ENCODE measurements around the gene DHX9. TPM values are rescaled to one million over a fixed set of nuclear protein-coding genes. Genes with fewer than 3 reads are reported as not detected.
A peak's percentile ranks its signal among the peaks of the same experiment; 100 is the strongest.

Gene DHX9
- total and polyA plus RNA-seq, 9 of the 15 experiments (the other 6 are each of a cell fraction or from before 2014, with no cell fraction given): 100 to 409 (median 294) TPM

DNA sequence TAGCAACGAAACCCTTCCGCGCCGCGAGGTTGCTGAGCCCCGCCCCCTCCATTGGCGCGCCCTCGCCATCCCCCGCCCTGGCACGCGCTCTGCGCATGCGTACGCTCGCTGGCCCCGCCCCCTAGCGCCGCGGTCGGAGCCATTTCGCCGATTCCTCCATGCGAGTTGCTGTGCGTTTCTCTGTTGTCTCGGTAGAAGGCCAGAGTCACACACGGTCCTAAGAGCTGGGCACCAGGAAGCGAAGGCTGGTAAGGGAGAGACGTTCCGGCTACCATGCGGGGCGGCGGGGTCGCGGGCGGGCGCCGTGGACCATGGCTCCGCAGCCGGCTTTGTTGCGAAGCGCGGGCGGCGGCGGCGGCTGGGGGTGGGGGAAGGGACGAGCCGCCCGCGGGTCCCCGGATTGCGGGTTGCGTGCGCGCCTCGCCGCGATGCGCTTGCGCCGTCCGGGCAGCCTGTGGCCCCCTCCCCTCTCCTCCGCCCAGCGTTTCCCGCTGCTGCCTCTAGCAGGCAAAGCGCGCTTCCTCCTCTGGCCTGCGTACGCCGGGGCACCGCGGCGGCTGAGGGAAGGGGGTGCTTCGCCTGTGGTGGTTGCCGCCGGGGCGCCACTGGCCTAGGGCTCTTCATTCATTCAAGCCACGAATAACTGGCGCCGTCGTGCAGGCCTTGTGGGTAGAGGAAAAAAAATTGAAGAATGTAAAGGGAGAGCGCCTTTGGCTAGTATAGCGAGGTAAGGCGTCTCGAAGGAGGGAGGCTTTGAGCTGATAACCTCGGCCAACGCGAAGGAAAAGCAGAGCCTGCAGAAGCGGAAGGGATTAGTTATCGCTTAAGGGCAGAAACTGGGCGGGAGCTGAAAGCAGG is at the start of gene DHX9 (continued):
- peak; percentile 49; the same call in 1 of the 2 replicates for TF ChIP-seq CREB1 (IDR thresholded peaks at IDR 0.05)
- TF ChIP-seq CREB1 (CRISPR knock-in tag; IDR thresholded peaks at IDR 0.05): peak; percentile 49
- TF ChIP-seq, protein P1, sequence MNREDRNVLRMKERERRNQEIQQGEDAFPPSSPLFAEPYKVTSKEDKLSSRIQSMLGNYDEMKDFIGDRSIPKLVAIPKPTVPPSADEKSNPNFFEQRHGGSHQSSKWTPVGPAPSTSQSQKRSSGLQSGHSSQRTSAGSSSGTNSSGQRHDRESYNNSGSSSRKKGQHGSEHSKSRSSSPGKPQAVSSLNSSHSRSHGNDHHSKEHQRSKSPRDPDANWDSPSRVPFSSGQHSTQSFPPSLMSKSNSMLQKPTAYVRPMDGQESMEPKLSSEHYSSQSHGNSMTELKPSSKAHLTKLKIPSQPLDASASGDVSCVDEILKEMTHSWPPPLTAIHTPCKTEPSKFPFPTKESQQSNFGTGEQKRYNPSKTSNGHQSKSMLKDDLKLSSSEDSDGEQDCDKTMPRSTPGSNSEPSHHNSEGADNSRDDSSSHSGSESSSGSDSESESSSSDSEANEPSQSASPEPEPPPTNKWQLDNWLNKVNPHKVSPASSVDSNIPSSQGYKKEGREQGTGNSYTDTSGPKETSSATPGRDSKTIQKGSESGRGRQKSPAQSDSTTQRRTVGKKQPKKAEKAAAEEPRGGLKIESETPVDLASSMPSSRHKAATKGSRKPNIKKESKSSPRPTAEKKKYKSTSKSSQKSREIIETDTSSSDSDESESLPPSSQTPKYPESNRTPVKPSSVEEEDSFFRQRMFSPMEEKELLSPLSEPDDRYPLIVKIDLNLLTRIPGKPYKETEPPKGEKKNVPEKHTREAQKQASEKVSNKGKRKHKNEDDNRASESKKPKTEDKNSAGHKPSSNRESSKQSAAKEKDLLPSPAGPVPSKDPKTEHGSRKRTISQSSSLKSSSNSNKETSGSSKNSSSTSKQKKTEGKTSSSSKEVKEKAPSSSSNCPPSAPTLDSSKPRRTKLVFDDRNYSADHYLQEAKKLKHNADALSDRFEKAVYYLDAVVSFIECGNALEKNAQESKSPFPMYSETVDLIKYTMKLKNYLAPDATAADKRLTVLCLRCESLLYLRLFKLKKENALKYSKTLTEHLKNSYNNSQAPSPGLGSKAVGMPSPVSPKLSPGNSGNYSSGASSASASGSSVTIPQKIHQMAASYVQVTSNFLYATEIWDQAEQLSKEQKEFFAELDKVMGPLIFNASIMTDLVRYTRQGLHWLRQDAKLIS (CRISPR knock-in tag; IDR thresholded peaks at IDR 0.05): peak; percentile 98
- TF ChIP-seq TSC22D4 (tag; IDR thresholded peaks at IDR 0.05): no peak
- peak; percentile 95 for TF ChIP-seq TAF1 (IDR thresholded peaks at IDR 0.05; ENCODE audit: control insufficient read depth, extremely low read depth, insufficient read depth, low read length, severe bottlenecking)
- TF ChIP-seq POU5F1 (IDR thresholded peaks at IDR 0.05; ENCODE audit: borderline replicate concordance, low read depth, low read length, partially characterized antibody): no peak
- peak; percentile 66 for TF ChIP-seq CREM (IDR thresholded peaks at IDR 0.05; ENCODE audit: low read depth)
- TF ChIP-seq PRPF4 (IDR thresholded peaks at IDR 0.05; ENCODE audit: insufficient read depth, low read depth, low read length, poor library complexity, severe bottlenecking): peak; percentile 90
- TF ChIP-seq, protein P2, sequence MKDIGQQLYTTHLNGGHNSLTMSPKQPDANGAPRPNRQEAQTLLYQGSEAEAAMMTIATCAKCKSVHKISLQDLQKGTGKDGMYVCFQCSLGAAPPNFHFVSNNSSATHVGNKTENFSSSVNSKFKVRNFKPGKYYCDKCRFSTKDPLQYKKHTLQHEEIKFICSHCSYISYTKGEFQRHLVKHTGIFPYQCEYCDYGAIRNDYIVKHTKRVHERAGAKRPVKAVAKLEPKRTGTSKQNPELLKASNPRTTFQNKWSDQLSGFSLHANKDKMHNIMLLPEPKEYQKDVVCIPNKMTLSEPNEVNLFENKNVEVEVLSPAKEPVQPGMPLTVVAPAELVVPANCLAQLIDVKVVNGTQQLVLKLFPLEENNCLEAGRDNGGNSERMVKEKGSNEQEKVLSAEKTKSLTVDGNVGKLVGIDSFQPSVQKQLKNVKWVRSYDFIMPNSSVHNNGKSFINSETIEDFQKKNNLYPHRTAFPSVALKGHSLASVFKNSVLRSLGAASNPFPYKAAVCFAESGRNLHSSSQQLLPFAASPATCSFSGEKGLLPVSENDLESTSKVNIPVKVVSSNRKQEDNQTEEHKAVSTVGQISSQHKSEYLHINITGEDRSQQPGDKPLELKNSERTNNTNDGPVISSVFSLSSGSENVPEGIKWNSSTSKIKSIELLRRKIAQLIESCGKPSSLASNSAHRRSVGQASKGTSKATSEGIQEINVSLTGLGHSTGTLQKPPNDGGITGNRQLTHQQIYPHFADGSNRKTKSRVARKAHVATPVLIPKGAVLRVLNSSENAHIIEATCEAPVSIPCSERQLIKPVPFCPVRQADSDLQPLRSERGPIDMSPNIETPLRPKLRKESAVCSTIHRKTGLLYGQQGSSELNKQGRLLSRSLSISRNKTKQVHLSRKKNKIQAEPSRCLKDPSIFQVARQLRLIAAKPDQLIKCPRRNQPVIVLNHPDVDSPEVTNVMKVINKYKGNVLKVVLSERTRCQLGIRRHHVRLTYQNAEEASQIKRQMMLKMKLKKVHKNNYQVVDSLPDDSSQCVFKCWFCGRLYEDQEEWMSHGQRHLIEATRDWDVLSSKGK (CRISPR knock-in tag; IDR thresholded peaks at IDR 0.05): no peak
- no peak for TF ChIP-seq JUNB (CRISPR knock-in tag; conservative IDR thresholded peaks at IDR 0.05)
- TF ChIP-seq ELF4 (CRISPR knock-in tag; IDR thresholded peaks at IDR 0.05): peak; percentile 96
- no peak for TF ChIP-seq NEUROD1 (IDR thresholded peaks at IDR 0.05; ENCODE audit: borderline replicate concordance, low read depth, low read length, partially characterized antibody)
- TF ChIP-seq, protein P3, sequence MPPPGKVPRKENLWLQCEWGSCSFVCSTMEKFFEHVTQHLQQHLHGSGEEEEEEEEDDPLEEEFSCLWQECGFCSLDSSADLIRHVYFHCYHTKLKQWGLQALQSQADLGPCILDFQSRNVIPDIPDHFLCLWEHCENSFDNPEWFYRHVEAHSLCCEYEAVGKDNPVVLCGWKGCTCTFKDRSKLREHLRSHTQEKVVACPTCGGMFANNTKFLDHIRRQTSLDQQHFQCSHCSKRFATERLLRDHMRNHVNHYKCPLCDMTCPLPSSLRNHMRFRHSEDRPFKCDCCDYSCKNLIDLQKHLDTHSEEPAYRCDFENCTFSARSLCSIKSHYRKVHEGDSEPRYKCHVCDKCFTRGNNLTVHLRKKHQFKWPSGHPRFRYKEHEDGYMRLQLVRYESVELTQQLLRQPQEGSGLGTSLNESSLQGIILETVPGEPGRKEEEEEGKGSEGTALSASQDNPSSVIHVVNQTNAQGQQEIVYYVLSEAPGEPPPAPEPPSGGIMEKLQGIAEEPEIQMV (tag; conservative IDR thresholded peaks at IDR 0.05; ENCODE audit: low read depth): no peak
- TF ChIP-seq MCM2 (IDR thresholded peaks at IDR 0.05; ENCODE audit: low read depth): no peak
- TF ChIP-seq HNRNPL (IDR thresholded peaks at IDR 0.05; ENCODE audit: low read depth, low read length): no peak; the same call in 1 of the 2 replicates
- TF ChIP-seq FOXK2 (conservative IDR thresholded peaks at IDR 0.05 in 1 of 2, IDR thresholded peaks at IDR 0.05 in 1 of 2; ENCODE audit: low read depth in 2 of 2): no peak; a peak in 2 of 4 replicates
- TF ChIP-seq NR4A1 (CRISPR knock-in tag; IDR thresholded peaks at IDR 0.05): no peak; the same call in 1 of the 2 replicates
- TF ChIP-seq NR4A1 (tag; IDR thresholded peaks at IDR 0.05): no peak; the same call in 1 of the 2 replicates

Data from K562 (cell line).